OCI-M1 (cell line): Measurements from ENCODE around the gene EHBP1.

Experiments
- DNase-seq: peaks from one replicate; lab custom pipeline; 2025; lab: John Stamatoyannopoulos, UW

Gene EHBP1

DNA sequence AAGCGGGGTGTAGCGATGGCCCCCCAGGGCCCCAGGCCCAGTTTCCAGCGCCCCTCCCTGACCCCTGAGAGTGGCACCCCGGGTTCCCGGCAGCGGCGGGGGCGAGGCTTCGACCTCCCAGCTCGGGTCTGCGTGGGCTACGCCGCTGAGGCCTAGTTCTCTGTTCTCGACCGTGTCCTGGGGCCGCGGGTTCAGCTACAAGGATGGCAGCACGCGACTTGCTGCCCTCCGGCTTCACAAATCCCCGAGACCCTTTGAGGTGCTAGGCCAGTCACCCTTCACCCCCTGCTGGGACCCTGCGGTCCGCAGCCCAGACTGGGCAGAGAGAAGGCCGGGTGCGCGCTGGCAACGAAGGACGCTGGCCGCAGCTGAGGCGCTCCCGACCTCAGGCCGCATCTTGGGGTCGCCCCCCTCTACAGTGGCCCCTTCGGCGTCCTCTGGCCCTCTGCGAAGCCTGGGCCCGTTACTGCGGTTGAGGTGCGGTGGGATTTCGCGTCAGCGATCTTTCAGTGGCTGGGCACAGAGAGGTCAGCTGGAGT lies 346.4 kb downstream of the EHBP1 start:
- no peak for DNase-seq

DNA sequence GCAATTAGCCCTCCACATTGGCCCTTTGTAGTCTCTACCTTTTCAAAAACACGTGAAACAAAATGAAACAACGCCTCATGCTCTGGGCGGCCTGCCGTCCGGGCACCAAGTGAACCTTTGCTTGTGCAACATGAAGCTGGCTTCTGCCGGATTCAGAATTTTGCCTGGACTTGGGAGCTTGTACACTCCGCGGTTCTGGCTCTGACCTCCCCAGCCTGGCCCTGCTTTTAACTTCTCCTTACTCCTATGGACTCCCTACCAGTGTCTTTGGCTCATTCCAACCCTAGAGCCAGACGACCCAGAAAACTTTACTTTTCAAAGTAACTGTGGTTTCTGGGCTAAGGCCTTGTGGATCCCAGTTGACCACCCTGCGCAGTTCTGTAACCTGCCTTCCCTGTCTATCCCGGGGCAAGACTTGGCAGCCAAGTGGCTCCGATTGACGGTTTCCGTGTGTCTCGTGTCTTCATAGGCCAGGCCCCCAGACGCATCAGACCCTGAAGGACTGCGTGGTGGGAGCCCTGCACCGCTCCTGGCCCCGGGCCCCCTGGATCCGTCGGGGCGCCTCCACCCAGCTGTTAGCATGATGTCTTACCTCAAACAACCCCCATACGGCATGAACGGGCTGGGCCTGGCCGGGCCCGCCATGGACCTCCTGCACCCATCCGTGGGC lies 347.0 kb downstream of the EHBP1 start:
- no peak for DNase-seq

DNA sequence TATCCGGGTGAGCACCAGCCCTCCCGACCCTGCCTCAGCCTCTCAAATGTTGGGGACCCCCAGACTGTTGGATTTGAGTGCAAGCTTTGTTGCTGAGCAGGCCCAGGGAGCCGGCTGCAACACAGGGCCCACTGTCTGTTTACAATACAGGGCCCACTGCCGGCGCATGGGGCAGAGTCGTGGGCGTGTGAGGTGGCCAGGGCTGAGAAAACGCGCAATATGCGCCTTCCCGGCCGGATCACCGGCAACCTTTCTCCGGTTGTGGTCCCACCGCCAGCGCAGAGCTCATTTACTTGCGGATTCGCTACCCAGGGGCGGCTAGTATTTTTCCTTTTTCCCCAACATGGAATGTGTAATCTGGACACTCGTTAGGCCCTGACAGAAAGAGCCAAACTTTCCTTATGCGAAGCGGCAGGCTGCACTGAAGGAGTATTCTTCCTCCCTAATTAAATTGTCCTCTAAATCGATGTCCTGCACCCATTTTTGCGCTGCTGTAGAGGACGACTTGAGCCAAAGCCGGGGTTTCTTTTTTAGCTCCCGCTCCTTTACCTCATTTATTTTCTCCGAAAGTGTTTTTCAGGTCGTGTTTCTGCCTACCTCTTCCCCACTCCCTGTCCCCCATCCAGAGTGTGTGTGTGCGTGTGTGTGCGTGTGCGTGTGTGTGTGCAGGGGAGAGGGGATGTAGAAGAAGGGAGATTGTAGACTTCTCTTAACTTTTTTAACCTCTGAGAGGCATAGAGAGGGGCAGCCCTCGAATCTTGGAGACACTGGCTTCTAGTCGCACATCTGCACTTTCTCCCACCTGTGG lies 347.8 kb downstream of the EHBP1 start:
- DNase-seq: no peak

DNA sequence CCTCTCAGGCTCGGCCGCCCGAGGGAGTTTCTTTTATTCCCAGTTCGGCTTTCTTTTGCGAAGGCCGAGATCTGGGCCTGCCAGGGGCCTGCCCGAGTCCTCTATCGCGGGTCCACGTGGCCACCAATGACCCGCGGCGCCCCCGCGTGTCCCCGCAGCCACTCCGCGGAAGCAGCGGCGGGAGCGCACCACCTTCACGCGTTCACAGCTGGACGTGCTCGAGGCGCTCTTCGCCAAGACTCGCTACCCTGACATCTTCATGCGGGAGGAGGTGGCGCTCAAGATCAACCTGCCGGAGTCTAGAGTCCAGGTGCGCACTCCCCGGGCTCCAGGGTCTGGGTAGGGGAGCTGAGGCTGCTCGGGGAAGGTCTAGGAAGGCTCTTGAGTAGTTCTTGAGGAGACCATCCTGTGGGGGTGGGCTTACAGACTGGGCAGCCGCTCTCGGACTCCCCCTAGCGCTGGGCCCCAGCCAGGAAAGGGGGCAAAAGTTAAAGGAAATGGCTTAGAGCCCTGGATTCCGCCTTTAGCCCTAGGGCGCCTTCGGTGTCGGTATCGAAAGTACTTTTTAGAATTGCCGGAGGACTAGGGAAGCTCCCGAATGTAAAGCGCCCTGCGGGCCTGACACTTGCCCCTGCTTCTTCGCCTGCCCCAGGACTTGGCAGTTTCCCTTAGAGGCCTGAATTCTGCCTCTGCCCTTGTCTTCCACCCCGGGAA lies 348.5 kb downstream of the EHBP1 start:
- no peak for DNase-seq

DNA sequence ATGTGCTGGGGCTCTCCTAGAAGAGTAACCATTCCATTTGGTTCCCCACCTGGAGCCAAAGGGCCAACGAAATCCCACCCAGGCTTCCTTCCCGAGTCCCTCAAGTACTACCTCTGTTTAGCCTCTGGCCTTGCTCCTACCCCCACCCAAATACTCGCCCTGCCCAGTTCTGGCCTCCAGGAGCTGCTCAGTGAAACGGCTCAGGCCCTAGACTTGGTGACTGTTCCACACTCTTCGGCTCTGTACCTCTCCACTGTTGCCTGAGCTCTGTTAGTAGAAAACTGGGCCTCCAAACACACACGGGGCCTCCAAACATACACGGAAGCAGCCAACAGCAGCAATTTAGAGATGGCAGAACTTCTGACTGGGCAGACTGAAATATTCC lies 349.3 kb downstream of the EHBP1 start:
- no peak for DNase-seq

DNA sequence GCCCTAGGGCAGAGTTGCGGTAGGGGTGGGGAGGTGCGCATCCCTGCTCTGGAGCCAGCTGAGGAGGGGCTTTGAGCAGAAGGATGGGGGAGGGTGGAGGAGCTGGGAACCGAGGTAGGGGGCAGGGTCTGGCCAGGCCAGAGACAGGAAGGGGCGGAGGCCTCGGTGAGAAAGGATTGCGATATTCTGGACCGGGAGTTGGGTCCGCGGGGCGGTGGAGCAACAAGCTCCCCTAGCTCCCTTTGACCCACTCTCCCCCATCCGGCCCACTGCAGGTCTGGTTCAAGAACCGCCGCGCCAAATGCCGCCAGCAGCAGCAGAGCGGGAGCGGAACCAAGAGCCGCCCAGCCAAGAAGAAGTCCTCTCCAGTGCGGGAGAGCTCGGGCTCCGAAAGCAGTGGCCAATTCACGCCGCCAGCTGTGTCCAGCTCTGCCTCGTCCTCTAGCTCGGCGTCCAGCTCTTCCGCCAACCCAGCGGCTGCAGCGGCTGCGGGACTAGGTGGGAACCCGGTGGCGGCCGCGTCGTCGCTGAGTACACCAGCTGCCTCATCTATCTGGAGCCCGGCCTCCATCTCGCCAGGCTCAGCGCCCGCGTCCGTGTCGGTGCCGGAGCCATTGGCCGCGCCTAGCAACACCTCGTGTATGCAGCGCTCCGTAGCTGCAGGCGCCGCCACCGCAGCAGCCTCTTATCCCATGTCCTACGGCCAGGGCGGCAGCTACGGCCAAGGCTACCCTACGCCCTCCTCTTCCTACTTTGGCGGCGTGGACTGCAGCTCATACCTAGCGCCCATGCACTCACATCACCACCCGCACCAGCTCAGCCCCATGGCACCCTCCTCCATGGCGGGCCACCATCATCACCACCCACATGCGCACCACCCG lies 350.0 kb downstream of the EHBP1 start:
- no peak for DNase-seq

DNA sequence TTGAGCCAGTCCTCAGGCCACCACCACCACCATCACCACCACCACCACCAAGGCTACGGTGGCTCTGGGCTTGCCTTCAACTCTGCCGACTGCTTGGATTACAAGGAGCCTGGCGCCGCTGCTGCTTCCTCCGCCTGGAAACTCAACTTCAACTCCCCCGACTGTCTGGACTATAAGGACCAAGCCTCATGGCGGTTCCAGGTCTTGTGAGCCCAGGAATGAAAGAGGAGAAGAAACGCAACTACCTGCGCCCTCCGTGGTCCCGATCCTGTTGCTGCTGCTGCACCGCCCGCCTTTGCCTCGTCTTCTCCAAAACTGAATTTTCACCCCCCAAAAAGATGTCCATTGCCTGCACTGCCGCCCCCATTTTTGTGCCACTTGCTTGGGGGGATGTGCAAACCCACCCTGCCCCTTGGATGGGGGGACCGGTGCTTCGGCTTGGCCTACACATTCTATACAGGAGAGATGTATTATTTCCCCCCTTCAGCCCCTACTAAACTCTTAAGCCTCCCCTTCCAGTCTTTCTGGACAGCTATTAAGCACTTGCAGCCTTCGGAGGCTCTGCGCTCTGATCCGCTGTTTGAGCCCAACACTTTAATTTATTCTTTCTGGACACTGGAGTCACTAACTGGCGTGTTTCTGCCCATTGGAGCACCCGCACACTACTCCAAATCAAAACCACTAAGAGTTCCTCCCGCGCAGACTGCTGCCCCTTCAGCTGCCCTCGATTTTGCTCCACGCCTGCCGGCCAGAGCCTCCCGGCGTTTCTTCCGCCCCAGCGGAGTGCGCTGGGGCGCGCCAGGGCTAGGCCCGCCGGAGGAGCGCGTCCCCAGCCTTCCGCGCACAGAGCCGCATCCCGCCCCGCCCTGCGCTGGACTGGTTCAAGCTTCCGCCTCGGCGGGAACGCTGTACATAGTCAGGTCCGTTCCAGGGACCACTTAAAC lies 350.9 kb downstream of the EHBP1 start:
- DNase-seq: no peak

DNA sequence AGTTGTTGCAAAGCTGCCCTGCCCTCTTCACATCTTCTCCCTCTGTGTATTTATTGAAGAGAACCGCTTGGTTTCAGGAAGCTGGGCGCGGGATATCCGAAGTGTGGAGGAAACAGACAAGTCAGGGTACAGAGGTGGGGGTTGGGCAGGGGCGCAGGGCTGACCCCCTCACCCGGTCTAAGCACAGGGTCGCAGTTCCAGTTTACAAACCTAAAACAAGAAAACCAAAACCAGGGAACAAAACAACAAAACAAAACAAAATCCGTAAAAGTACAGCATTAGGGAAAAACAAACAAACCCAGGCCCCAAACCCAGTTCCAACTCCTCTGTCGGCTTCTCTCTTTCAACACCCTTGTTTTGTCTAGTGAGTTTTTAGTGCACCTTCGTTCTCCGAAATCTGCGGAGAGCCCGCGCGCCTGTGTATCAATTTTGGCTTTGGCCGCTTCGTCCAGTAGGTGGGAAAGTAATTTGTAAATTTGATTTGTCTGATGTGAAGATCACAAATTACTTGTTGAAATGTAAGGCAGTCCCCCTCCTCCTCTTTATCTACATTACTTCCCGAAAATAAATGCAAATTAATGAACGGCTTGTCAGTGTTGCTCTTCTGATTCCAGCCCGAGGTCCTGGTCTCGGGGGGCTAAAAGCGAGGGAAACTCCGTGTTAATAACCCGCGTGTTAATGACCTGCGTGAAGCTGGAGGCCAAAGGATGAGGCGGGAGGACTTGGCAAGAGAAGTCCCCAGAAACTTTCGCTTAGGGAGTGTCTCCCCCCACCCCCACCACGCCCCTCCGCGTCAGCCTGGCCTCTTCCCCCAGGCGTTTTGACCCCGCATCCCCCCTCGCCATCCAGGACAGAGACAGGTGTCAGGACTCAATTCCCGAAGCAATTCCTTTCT lies 352.0 kb downstream of the EHBP1 start:
- no peak for DNase-seq

DNA sequence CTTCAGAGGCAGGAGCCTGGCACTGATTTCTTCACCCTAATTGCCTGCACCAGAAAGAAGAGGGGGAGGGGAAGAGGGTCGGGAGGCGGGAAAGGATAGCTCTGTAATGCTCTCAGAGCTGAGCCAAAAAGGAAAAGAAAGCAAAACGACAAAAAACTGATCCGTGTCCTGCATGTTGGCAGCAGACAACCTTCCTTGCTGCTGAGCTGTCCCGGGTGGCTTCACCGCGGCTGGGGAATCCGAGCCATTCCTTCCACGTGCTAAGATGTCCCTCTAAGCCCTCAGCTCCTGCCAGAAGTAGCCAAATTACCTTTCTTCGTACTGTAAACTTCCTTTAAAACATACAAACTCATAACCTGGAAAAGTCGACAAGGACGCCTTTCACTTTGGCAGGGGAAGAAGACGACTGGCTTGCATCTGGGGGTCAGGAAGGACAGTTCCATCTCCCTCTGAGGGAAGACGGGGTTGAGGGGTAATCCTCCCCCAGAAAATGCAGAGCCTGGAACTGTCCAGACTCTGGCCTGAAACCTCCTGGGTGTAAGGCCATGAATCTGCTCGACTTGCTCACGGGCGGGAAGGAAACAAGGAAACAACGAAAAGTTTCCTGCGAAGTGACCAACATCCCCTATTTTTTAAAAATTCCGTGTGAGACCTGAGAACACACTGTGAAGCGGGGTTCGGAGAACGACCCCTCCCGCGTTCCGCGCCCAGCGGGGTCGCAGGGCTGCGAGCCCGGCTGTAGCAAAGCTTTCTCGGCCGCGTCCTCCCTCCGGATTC lies 352.8 kb downstream of the EHBP1 start:
- no peak for DNase-seq

DNA sequence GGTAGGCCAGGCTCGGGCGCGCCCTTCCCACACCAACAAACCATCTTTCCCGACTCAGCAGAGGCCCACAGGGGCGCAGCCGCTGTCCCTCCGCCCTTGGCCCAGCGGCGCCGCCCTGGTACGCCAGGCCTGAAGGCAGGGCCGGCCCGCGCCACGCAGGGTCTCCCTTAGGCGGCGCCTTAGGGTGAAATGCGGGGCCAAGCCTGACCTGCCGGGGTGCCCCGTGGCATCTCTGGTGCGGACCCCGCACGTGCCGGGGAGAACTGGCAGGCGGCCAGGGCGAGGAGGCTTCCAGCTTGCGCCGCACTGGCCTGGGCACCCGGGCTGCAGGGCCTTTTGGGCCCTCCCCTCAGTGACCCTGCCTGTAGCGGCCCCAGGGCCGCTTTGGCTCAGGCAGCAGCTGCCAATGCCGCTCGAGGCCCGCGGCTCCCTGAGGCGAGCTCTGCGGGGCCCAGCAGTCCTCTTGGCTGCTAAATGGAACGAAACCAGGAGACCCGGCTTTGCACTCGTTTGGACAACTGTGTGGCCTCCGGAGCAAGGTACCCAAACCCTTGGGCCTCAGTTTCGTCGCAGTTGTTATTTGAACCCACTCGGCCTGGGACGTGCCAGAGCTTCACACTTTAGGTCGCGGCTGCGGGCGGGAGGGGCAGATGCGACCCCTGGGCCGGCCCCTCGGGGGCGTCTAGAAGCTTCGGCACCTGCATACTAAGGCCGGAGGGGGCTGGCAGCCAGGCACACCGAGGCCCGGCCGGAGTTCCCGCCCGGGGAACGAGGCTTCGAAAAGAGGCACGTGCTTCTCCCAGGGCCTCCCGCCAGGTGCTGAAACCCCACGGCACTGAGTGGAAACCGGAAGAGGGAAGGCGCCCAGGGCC lies 353.6 kb downstream of the EHBP1 start:
- DNase-seq: no peak

DNA sequence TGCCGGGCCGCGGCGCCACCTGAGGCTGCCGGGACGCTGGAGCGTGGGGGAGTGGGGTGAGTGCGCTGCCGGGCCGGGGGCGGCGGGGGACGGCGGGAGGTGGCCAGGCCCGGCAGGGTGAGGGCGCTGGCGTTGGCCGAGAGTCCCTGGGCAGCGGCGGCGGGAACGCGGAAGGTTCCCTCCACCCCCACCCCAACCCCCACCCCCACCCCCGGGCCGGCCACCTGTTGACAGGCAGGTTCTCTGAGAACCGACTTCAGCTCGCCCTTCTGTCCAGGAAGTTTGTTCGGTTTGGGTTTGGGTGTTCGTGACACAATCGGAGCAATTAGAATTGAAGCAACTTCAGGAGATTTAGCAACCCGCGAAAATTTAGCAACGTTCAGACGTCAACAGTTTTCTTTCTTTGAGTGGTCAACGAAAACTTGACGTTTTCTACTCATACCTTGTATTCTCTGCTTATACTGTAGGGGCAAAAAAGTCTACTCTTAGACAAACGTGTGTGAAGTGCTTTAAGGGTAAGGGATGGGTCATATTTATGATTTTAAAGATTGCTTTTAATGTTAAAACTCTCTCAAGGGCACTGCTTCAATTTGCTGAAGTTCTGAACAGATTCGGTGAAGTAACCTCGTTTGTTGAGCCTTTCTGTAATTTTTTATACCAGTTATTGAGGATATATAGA lies 354.4 kb downstream of the EHBP1 start:
- DNase-seq: peak; percentile 42

DNA sequence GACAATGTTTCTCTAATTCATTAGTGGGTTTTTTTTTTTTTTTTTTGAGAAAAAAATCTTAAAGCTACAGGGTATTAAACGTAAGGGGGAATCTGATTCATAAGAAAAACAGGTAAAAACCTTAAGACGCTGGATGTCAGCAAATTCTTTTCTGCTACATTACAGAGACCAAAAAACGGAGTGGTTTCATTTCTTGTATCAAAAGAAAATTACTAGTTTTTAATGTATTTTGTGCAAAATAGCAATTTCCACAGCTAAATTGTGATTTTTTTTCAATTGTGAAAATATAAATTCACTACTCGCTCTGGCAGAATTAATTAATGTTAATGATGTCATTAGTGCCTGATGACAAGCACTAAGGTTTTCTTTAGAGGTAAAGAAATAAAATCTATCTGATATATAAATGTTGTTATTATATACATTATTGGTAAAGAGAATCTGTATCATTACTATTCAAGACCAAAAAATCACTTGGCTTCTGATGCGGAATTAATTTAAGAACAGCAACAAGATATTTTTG lies 355.0 kb downstream of the EHBP1 start:
- DNase-seq: no peak

DNA sequence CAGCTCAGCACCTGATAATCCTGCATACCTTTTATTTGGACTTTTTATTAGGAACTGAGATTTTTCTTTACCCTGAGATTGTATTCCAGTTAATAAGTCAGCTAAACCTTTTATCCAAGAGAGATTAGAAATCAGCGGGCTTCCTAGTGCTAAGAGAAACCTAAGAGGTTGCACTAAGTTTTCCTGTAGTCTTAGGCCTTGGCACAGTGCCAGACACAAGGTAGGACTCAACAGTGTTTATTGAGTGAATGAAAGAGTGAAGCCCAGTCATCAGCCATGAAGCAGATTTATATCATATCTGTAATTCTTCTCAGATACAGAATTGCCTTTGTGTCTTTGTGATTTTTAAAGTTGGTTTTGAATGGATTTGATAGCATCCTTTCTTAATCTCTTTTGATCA lies 358.7 kb downstream of the EHBP1 start:
- DNase-seq: no peak

DNA sequence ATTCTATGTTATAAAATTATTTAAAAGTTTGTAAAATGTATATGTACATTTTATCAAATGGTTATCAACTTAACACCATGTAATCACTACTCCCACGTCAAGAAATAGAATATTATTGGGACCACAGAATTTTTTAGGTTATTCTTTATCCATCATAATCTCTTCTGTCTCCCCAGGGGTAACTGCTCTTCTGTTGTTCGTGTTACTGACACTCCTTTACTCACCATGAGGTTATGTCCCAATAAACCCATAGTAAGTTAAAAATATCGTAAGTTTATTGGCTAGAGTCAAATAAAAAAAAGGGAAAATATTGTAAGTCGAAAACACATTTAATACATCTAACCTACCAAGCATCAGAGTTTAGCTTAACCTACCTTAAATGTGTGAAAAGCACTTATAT lies 359.1 kb downstream of the EHBP1 start:
- DNase-seq: no peak

DNA sequence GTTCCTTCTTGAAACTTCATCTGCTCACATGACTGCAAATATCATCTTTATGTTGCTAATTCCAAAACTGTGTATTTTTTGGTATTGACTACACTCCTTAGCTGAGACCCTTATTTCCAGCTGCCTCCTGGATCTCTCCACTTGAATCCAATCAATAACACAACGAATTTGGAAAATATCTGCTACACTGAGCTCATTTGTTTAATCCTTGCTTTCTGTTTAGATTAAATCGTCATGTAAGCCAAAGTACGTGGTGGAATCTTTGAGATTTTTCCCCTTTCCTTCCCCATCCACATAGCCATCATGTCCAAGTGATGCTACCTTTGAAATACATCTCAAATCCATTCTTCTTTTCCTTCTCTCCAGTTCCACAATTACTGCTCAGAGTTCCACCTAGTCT lies 360.8 kb downstream of the EHBP1 start:
- no peak for DNase-seq

DNA sequence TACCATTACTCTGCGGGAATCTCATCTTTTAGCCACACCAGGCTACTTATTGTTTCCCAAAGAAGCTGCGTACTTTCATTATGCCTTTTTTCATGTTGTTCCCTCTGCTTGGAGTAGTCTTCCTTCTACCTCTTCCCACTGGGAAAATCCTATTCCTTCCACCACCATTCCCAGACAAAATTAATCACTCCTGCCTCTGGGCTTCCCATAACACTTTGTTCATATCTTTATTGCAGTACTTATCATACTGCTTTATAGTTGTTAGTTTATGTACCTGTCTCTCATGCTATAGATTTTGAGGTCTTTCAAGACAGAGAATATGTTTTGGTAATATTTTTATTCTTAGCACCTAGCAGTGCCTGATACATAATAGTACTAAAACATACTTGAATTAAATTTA lies 361.3 kb downstream of the EHBP1 start:
- DNase-seq: no peak

DNA sequence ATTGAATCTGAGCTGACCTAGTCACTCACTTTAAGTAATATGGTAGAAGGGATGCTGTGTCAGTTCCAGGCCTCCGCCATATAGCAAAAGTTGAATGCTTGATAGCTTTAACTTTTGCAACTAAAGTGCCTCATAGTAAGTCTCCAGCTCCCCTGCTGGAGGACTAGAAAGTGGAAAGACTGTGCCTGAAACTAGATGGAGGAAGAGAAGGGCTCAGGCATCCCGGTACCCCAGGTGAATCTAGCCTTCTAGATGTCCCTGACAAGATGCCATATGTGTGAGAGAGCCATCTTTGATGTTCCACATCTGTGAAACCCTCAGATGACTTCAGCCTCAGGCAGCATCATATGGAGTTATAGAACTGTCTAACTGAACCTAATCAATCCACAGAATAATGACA lies 366.2 kb downstream of the EHBP1 start:
- no peak for DNase-seq
